Measurements from ENCODE around the gene DOK7. TPM values are rescaled to one million over a fixed set of nuclear protein-coding genes. Genes with fewer than 3 reads are reported as not detected.
"Not testable (repeated sequence)": the region's sequence is repeated elsewhere in the genome, so short reads cannot be mapped to it uniquely, and the experiment has no call there.

DOK7 gene
- total RNA-seq, 1 experiment from 2014 or later, result not detected

- DNase-seq (ENCODE audit: low read depth), result no peak
Observed at GRCh38 chr4:3500634-3501101, 37.6 kb downstream of the DOK7 start.

- no peak for DNase-seq (ENCODE audit: low read depth)
Observed at GRCh38 chr4:3501126-3501824, 38.2 kb downstream of the DOK7 start.

- DNase-seq (ENCODE audit: low read depth), result no peak
Observed at GRCh38 chr4:3501825-3502425, 38.8 kb downstream of the DOK7 start.

GRCh38 chr4:3502941-3503936 is 40.1 kb downstream of the DOK7 start:
- no peak for DNase-seq (ENCODE audit: low read depth)

GRCh38 chr4:3505231-3505630 is 42.1 kb downstream of the DOK7 start:
- DNase-seq (ENCODE audit: low read depth), result no peak

- DNase-seq (ENCODE audit: low read depth), result no peak
Observed at GRCh38 chr4:3508542-3508941, 45.4 kb downstream of the DOK7 start.

GRCh38 chr4:3510481-3510880 is 47.4 kb downstream of the DOK7 start:
- DNase-seq (ENCODE audit: low read depth), result no peak

GRCh38 chr4:3511187-3511586 is 48.1 kb downstream of the DOK7 start:
- no peak for DNase-seq (ENCODE audit: low read depth)

- not testable (repeated sequence) for DNase-seq (ENCODE audit: low read depth)
Observed at GRCh38 chr4:3511601-3512000, 48.5 kb downstream of the DOK7 start.

GRCh38 chr4:3512279-3512678 is 49.2 kb downstream of the DOK7 start:
- no peak for DNase-seq (ENCODE audit: low read depth)

- DNase-seq (ENCODE audit: low read depth), result no peak
Observed at GRCh38 chr4:3512719-3513118, 49.6 kb downstream of the DOK7 start.

GRCh38 chr4:3513807-3514206 is 50.7 kb downstream of the DOK7 start:
- no peak for DNase-seq (ENCODE audit: low read depth)

GRCh38 chr4:3514221-3514780 is 51.2 kb downstream of the DOK7 start:
- no peak for DNase-seq (ENCODE audit: low read depth)

GRCh38 chr4:3514806-3515501 is 51.8 kb downstream of the DOK7 start:
- no peak for DNase-seq (ENCODE audit: low read depth)

GRCh38 chr4:3515646-3516045 is 52.5 kb downstream of the DOK7 start:
- DNase-seq (ENCODE audit: low read depth), result no peak

- DNase-seq (ENCODE audit: low read depth), result no peak
Observed at GRCh38 chr4:3516061-3516835, 53.1 kb downstream of the DOK7 start.

GRCh38 chr4:3516836-3517730 is 54.0 kb downstream of the DOK7 start:
- DNase-seq (ENCODE audit: low read depth), result no peak

GRCh38 chr4:3517731-3518510 is 54.8 kb downstream of the DOK7 start:
- DNase-seq (ENCODE audit: low read depth), result no peak

Data from HT1080 (cell line).